Measurements from ENCODE around the gene EFHC1. TPM values are rescaled to one million over a fixed set of nuclear protein-coding genes. Genes with fewer than 3 reads are reported as not detected.

The EFHC1 gene
- total and polyA plus RNA-seq, 2 experiments from 2014 or later = 24.3 to 28.0 TPM

DNA sequence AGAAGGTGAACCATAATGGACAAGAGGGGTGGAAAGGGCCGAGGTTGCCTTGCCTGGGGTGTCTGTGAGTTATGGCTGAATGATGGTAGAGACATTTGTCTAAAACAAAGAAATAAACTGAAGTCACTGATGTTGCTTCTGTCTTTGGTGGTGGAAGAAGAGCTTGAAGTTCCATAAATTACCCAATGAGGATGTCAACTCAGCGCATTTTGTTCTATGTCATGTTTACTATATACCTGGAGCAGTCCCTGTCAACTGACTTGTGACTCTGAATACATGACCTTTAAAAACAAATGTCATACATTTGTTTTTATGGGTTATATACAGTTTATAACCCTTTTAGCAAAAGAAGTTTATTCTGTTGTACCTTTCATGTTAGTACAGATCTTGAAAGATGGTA is 2.0 kb downstream of the EFHC1 start:
- ATAC-seq (no peak), DNase-seq (ENCODE audit: low spot score) (no peak)
- Histone ChIP-seq H3K4me1 (ENCODE audit: insufficient read depth) (no peaks in the 10 kb centered on the region; the same call in 1 of the 2 replicates), H2AFZ (no peak overlapping the region), H3K27ac (ENCODE audit: low read depth) (no peak overlapping the region), H3K4me3 (no peak overlapping the region), H3K27me3 (ENCODE audit: insufficient read depth) (no peaks in the 10 kb centered on the region), H4K20me1 (replicated peaks; ENCODE audit: insufficient read depth) (no peaks in the 10 kb centered on the region), H3K4me2 (no peak overlapping the region), H3F3A (replicated peaks; ENCODE audit: low read depth) (no peaks in the 10 kb centered on the region), H3K79me2 (replicated peaks; ENCODE audit: insufficient read depth) (no peaks in the 10 kb centered on the region), H3K9me2 (ENCODE audit: insufficient read depth) (no peaks in the 10 kb centered on the region), H3K36me3 (ENCODE audit: insufficient read depth) (no peaks in the 10 kb centered on the region; the same call in 1 of the 2 replicates)
- TF ChIP-seq, protein P1, sequence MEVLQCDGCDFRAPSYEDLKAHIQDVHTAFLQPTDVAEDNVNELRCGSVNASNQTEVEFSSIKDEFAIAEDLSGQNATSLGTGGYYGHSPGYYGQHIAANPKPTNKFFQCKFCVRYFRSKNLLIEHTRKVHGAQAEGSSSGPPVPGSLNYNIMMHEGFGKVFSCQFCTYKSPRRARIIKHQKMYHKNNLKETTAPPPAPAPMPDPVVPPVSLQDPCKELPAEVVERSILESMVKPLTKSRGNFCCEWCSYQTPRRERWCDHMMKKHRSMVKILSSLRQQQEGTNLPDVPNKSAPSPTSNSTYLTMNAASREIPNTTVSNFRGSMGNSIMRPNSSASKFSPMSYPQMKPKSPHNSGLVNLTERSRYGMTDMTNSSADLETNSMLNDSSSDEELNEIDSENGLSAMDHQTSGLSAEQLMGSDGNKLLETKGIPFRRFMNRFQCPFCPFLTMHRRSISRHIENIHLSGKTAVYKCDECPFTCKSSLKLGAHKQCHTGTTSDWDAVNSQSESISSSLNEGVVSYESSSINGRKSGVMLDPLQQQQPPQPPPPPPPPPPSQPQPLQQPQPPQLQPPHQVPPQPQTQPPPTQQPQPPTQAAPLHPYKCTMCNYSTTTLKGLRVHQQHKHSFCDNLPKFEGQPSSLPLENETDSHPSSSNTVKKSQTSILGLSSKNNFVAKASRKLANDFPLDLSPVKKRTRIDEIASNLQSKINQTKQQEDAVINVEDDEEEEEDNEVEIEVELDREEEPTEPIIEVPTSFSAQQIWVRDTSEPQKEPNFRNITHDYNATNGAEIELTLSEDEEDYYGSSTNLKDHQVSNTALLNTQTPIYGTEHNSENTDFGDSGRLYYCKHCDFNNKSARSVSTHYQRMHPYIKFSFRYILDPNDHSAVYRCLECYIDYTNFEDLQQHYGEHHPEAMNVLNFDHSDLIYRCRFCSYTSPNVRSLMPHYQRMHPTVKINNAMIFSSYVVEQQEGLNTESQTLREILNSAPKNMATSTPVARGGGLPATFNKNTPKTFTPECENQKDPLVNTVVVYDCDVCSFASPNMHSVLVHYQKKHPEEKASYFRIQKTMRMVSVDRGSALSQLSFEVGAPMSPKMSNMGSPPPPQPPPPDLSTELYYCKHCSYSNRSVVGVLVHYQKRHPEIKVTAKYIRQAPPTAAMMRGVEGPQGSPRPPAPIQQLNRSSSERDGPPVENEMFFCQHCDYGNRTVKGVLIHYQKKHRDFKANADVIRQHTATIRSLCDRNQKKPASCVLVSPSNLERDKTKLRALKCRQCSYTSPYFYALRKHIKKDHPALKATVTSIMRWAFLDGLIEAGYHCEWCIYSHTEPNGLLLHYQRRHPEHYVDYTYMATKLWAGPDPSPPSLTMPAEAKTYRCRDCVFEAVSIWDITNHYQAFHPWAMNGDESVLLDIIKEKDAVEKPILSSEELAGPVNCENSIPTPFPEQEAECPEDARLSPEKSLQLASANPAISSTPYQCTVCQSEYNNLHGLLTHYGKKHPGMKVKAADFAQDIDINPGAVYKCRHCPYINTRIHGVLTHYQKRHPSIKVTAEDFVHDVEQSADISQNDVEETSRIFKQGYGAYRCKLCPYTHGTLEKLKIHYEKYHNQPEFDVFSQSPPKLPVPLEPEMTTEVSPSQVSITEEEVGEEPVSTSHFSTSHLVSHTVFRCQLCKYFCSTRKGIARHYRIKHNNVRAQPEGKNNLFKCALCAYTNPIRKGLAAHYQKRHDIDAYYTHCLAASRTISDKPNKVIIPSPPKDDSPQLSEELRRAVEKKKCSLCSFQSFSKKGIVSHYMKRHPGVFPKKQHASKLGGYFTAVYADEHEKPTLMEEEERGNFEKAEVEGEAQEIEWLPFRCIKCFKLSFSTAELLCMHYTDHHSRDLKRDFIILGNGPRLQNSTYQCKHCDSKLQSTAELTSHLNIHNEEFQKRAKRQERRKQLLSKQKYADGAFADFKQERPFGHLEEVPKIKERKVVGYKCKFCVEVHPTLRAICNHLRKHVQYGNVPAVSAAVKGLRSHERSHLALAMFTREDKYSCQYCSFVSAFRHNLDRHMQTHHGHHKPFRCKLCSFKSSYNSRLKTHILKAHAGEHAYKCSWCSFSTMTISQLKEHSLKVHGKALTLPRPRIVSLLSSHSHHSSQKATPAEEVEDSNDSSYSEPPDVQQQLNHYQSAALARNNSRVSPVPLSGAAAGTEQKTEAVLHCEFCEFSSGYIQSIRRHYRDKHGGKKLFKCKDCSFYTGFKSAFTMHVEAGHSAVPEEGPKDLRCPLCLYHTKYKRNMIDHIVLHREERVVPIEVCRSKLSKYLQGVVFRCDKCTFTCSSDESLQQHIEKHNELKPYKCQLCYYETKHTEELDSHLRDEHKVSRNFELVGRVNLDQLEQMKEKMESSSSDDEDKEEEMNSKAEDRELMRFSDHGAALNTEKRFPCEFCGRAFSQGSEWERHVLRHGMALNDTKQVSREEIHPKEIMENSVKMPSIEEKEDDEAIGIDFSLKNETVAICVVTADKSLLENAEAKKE (CRISPR knock-in tag; IDR thresholded peaks at IDR 0.05) = no peak
- TF ChIP-seq, protein P2, sequence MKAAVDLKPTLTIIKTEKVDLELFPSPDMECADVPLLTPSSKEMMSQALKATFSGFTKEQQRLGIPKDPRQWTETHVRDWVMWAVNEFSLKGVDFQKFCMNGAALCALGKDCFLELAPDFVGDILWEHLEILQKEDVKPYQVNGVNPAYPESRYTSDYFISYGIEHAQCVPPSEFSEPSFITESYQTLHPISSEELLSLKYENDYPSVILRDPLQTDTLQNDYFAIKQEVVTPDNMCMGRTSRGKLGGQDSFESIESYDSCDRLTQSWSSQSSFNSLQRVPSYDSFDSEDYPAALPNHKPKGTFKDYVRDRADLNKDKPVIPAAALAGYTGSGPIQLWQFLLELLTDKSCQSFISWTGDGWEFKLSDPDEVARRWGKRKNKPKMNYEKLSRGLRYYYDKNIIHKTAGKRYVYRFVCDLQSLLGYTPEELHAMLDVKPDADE (IDR thresholded peaks at IDR 0.05) = no peak
- TF ChIP-seq NANOG (IDR thresholded peaks at IDR 0.05; ENCODE audit: borderline replicate concordance) (no peak), CREB1 (CRISPR knock-in tag; IDR thresholded peaks at IDR 0.05; ENCODE audit: low read depth) (no peak), ZNF331 (CRISPR knock-in tag; IDR thresholded peaks at IDR 0.05; ENCODE audit: low read depth) (no peak), EZH2phosphoT487 (IDR thresholded peaks at IDR 0.05; ENCODE audit: unreplicated experiment) (no peak), EZH2 (IDR thresholded peaks at IDR 0.05; ENCODE audit: low read depth, unreplicated experiment) (no peak), JUNB (IDR thresholded peaks at IDR 0.05; ENCODE audit: unreplicated experiment) (no peak), POLR2AphosphoS5 (IDR thresholded peaks at IDR 0.05; ENCODE audit: low read depth) (no peak), STAT1 (IDR thresholded peaks at IDR 0.05; ENCODE audit: unreplicated experiment) (no peak), ZNF114 (CRISPR knock-in tag; IDR thresholded peaks at IDR 0.05) (no peak)
- TF ChIP-seq, protein P3, sequence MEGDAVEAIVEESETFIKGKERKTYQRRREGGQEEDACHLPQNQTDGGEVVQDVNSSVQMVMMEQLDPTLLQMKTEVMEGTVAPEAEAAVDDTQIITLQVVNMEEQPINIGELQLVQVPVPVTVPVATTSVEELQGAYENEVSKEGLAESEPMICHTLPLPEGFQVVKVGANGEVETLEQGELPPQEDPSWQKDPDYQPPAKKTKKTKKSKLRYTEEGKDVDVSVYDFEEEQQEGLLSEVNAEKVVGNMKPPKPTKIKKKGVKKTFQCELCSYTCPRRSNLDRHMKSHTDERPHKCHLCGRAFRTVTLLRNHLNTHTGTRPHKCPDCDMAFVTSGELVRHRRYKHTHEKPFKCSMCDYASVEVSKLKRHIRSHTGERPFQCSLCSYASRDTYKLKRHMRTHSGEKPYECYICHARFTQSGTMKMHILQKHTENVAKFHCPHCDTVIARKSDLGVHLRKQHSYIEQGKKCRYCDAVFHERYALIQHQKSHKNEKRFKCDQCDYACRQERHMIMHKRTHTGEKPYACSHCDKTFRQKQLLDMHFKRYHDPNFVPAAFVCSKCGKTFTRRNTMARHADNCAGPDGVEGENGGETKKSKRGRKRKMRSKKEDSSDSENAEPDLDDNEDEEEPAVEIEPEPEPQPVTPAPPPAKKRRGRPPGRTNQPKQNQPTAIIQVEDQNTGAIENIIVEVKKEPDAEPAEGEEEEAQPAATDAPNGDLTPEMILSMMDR (conservative IDR thresholded peaks at IDR 0.05; ENCODE audit: low read depth in 2 of 2) = no peak
- TF ChIP-seq, protein P4, sequence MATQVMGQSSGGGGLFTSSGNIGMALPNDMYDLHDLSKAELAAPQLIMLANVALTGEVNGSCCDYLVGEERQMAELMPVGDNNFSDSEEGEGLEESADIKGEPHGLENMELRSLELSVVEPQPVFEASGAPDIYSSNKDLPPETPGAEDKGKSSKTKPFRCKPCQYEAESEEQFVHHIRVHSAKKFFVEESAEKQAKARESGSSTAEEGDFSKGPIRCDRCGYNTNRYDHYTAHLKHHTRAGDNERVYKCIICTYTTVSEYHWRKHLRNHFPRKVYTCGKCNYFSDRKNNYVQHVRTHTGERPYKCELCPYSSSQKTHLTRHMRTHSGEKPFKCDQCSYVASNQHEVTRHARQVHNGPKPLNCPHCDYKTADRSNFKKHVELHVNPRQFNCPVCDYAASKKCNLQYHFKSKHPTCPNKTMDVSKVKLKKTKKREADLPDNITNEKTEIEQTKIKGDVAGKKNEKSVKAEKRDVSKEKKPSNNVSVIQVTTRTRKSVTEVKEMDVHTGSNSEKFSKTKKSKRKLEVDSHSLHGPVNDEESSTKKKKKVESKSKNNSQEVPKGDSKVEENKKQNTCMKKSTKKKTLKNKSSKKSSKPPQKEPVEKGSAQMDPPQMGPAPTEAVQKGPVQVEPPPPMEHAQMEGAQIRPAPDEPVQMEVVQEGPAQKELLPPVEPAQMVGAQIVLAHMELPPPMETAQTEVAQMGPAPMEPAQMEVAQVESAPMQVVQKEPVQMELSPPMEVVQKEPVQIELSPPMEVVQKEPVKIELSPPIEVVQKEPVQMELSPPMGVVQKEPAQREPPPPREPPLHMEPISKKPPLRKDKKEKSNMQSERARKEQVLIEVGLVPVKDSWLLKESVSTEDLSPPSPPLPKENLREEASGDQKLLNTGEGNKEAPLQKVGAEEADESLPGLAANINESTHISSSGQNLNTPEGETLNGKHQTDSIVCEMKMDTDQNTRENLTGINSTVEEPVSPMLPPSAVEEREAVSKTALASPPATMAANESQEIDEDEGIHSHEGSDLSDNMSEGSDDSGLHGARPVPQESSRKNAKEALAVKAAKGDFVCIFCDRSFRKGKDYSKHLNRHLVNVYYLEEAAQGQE (IDR thresholded peaks at IDR 0.05; ENCODE audit: unreplicated experiment) = no peak
- Mint-ChIP-seq H3K27ac (no peak overlapping the region), H3K4me1 (peaks cover 11% of the 10 kb centered on the region), H3K36me3 (ENCODE audit: low read depth) (no peaks in the 10 kb centered on the region), H3K9me3 (no peaks in the 10 kb centered on the region), H3K27me3 (ENCODE audit: insufficient read depth, low read depth, poor library complexity) (peaks cover 8% of the 10 kb centered on the region), H3K4me3 (no peak overlapping the region)

All from GM23338 (cell line).